ENCODE data around the gene ADK.

DNA sequence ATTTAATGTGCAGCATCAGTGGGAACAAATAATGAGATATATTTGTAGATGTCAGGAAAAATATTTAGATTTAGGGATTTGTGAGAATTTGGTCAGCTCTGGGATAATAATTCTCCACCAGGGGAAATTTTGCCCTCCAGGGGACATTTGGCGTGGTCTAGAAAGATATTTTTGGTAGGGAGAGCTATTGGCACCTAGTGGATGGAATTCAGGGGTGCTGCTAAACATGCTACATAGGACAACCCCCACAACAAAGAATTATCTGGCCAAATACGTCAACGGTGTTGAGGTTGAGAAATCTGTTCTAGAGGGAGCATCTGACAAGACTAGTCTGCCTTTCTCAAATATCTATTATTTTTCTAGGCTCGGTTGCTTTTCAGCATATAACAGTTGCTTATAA is 2.1 kb downstream of the ADK start:
- TF ChIP-seq, protein P1, sequence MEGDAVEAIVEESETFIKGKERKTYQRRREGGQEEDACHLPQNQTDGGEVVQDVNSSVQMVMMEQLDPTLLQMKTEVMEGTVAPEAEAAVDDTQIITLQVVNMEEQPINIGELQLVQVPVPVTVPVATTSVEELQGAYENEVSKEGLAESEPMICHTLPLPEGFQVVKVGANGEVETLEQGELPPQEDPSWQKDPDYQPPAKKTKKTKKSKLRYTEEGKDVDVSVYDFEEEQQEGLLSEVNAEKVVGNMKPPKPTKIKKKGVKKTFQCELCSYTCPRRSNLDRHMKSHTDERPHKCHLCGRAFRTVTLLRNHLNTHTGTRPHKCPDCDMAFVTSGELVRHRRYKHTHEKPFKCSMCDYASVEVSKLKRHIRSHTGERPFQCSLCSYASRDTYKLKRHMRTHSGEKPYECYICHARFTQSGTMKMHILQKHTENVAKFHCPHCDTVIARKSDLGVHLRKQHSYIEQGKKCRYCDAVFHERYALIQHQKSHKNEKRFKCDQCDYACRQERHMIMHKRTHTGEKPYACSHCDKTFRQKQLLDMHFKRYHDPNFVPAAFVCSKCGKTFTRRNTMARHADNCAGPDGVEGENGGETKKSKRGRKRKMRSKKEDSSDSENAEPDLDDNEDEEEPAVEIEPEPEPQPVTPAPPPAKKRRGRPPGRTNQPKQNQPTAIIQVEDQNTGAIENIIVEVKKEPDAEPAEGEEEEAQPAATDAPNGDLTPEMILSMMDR (IDR thresholded peaks at IDR 0.05) = peak in 11 of 12 donors; percentile 25 to 61 (median 43)
- TF ChIP-seq POLR2A (IDR thresholded peaks at IDR 0.05) = no peak

Data from heart left ventricle (tissue), 13 donors.